NCI-H524 (cell line): ENCODE data around the gene DGKB.
A peak's percentile ranks its signal among the peaks of the same experiment; 100 is the strongest.

Experiments used
- DNase-seq, 2 experiments: peaks; one replicate each; lab custom pipeline; 2025; lab: John Stamatoyannopoulos, UW

The DGKB gene

DNA sequence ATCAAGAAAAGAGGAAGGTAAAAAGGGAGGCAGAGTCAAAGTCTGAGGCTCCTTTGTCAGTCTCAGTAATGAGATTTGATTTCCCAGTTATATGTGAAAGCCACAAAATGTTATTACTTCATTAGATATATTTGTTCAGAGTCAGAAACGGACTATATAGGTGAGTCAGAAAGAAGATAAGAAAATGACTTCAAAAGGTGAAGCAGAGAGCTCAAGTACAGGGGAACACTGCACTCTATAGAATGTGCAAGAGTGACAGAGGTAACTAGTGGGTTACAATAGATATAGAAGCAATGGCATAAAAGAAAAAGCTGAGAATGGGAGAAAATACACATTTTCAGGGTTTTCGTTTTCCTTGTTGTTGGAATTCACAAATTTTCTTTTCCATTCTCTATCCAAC lies 43.3 kb downstream of the DGKB start:
- no peak for DNase-seq

DNA sequence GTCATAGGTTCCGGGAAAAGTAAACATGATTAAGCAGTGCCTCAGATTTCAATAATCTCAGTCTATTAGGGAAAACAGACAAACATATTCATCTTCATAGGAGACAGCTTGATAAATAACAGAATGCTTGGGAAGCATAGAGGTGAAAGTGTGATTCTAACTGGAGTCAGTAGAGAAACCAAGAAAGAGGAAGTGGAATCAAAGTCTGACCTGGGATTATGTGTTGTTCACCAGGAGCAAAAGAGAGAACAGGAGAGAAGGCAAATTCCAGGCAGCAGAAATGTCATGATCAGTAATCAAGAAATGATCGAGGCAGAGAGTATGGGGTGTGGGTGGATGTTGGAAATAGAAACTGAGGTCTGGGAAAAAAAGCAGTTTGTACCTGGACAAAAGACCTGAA lies 43.7 kb downstream of the DGKB start:
- DNase-seq, result no peak

DNA sequence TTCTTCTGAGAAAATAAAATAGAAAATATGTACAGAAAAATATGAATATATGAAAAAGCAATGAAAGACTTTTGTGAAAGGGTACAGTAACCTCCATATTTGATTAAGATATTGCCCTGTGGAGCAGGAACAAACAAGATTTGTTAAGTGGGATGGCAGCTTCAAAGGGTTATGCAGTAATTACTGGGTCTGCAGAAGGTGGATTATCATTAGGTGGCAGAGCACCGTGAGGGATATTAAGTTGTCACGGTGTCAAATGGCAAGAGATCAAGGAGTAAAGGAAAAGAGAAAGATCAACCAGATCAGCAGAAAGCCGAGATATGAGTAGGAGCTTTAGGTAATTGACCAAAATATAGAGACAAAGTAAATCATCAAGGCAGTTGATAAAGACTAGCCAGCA lies 44.1 kb downstream of the DGKB start:
- peak; percentile 44 to 79 for DNase-seq

DNA sequence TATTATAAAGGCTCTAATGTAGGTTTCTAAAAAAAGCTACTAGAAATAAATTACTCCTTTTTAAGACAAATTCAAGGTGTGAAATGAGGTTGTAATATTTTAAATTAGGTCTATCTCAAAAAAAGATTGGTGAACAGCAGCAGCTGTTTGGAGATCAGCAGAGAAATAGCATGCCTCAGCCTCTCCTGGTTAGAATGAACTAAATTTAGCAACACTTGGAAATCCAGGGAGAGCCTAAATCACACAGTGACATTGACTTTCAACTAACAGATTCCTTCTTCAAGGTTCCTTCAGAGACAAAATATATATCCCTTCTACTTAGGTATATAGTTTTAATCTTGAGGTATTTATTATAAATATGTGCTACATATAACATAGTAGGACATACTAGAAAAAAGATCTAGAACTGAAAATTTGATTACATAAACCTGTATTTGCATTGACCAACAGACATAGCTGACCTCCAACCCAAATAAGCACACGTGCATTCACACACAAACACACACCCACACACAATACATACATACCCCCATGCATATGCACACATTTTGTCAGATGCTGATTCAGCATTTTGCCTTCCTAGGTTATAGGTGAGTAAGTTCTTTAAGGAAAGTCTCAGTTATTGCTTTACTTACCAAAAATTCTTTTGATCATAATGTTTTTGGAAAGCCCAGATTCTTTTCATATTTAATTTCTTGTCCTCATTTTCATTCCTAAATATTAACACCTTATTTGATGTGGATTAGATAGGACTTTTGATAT lies 47.3 kb downstream of the DGKB start:
- DNase-seq, result peak in 1 of 2 experiments; percentile 0

DNA sequence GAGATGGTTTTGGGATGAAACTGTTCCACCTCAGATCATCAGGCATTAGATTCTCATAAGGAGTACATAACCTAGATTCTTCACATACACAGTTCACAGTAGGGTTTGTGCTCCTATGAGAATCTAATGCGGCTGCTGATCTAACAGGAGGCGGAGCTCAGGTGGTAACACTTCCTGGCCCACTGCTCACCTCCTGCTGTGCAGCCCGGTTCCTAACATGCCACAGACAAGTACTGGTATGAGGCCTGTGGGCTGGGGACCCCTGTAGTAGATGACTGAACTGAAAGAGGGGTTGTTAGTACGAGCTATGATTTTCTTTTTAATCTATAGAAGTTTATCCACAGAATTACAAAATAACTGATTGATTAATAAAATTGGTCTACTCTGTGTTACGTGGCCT lies 48.1 kb downstream of the DGKB start:
- DNase-seq, result no peak

DNA sequence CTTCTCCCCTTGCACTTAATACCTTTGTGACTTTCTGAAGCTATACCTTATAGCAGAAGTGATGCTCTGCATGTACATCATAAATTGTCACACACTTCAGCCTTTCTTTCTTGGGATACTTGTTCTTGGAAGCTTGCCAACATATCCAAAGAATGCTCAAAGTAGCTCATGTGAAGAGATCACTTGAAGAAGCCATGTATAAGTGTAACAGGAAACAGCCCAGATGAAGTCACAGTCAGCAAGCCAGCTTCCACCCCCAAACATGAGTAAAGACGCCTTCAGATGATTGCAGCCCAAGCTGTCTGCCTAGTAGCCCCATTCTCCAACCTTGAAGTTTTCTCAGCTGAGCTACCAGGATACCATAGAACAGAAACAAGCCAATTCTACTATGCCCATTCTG lies 50.9 kb downstream of the DGKB start:
- peak in 1 of 2 experiments; percentile 1 for DNase-seq

DNA sequence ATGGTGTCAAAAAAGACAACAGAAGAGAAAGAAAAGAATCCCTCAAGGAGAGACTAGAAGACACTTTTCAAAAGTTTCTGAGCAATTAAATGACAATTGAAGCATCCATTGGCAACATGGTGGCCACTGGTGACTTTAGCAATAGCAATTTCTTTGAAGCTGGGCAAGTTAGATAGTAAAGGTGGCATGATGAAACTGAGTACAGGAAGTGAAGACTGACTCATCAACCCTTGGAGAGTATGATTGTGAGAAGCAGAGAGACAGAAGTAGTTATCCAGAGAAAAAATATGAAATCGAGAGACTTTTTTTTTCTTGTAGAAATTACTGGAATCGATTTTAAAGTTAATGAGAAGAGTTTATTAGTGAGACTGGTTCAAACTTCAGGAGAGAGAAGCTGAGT lies 52.5 kb downstream of the DGKB start:
- no peak for DNase-seq

DNA sequence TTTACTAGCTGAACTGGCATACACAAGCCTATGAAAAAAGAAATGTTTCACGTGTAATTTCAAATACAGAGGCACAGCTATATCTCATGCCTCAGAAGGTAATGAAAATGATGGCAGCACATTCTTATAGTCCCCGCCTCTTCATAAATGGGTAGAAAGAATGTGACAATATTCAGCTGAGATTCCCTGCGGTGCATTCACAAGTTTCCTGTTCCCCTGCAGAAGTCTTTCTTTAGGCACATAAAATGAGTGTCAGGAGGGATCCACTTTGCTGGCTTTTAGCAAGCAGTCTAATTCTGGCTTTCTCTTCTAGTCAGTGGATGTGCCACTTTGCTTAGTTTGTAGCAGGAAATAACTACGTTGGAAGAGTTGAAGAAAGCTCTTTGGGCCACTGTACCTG lies 56.1 kb downstream of the DGKB start:
- no peak for DNase-seq

DNA sequence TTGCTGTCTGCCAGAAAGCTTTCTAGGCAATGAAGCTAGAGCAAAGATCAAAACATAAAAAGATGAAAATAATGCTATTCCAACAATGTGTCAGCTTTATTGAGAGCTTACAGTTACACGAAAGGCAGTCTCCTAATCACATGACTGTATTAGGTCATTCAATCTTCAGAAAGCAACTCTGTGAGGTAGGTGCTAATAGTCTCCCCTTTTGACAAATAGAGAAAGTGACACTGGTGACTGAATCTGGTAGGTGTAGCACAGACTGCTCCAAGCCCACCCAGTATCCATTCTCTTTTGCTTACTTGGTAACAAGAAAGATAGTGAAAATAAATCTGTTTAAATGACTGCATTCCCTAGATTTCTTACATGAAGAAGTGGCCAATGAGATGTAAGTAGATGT lies 58.8 kb downstream of the DGKB start:
- no peak for DNase-seq

DNA sequence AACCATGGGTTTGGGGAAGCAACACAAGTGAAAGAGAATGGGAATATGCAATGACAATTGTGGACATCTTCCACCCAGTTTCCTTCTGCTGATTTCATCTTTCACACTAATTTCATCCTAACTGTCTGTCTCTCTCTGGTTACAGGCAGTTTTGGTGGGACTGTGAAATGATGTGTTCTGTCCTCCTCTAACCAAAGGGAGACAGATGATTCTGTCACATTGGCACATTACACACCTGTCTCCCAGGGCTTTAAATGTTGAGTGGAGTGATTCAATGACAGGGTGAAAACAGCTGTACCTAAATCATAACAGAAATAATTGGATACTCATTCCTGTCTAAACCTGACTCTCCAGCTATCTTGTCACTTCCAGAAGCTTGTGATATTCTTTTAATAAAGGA lies 60.0 kb downstream of the DGKB start:
- DNase-seq, result peak in 1 of 2 experiments; percentile 51

DNA sequence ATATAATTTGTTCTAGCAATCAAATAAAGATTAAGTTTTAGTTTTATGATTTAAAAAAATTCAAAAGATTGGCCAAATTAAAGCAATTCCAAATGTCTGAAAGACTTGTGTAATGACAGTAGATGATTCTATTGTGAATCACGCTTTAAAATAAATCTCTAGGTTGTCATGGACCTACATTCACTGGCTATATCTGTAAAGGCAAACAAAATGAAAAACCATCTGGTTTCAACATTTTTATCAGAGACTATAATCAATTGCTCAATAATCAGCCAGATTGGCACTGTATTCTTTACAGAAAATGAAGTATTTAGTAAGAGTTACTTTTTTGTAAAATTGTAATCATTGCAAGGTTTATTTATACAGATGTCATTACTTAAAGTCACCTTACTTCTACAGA lies 60.7 kb downstream of the DGKB start:
- DNase-seq, result no peak

DNA sequence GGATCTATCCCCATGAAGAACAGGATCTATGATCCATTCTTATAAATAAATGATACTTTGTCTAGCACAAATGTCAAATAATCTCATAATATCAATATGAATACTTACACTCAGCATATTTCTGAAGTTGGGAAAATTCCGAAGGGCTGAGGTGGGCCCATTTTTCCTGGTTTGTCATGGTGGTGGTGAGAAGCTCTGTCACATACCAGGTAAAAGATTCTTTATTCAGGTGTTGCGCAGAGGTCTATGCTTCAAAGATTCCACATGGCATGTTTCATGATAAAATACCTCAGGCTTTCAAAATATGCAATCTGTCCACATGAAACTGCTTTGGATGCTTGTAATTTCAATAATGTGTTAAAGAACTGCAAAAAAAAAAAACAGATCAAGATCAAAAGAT lies 61.5 kb downstream of the DGKB start:
- no peak for DNase-seq

DNA sequence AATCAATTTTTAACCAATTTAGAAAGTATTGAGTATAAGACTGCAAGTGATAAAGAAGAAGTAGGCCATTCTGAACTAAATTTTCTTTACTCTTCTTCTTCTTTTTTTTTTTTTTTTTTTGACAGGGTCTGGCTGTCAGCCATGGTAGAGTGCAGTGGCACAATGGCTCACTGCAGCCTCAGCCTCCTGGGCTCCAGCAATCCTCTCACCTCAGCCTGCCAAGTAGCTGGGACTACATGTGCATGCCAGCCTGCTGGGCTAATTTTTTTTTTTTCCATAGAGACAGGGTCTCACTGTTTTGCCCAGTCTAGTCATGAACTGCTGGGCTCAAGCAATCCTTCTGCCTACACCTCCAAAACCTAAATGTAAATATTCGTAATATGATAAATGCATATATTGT lies 63.2 kb downstream of the DGKB start:
- DNase-seq, result no peak

DNA sequence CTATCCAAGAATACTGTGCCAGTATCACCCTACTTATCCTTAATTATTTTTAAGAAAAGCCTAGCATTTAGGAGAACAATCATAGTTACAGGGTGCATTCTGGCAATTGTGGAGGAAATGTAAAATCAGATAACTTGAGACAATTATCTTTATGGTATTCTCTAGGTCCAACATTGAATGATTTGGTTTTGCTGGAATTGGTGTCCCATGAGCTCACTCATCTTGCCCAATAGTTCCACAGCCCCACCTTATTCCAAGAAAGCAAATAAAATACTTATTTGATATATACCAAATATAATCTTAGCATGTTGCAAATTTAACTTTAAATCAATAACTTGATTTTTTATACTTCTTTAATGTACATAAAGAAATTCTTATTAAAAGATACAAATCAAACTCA lies 65.3 kb downstream of the DGKB start:
- DNase-seq, result no peak

DNA sequence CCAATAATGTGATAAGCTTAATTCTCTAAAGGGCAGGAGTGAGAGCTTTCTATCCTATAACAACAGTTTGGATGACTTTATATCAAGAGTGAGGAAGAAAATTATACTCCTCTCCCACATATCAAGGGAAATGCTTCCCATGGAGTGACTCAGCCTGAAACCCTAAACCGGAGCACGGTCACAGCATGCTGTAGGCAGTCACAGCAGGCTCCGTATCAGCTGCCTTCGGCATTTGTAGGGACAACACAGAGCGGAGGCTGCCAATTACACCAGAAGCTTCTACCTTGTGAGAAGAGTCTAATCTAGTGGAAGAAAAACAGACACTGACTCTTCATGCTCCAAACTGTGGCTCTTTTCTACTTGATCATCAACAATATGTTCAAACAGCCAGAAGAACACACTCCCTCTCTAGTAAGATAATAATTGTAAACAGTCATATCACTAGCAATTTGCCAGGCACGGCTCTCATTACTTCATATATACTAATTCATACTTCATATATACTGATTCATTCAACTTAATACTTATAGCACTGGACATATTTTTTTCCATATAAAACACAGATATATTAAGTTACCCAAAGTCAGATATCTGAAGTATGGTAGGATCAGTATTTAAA lies 65.9 kb downstream of the DGKB start:
- DNase-seq, result no peak

DNA sequence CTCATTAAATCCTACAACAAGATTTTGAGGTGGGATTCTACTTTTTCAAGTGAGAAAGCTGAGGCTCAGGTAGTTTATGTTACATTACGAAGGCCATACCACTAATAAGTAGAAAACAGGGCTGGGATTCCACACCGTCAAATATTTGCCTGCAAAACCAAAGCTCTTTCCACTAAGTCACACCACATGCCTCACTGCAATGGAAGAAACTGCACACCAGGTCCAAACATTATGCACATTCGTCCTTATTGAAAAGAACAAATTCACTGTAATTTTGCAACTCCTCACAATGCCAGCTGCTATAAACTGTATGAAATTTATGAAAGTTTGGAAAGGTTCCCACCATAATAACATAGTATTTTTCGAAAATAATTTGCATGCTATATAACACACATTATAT lies 66.5 kb downstream of the DGKB start:
- DNase-seq, result no peak

DNA sequence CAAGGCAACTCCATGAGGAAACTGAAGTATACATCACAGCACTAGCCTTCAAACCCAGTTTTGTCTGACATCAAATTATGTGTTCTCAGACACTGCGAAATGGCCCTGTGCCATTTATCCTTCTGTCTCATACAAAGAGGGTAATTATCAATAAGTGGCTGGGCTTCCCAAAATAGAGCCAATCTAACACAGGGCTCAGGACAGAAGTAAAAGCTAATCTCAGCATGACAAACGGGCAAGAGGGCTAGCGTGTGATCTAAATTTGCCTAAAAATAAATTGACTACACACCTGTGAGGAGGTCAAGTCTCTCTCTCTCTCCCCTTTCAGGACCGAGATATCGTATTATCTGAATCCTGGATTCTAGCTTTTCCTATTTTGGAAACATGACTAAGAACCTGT lies 67.2 kb downstream of the DGKB start:
- DNase-seq, result peak in 1 of 2 experiments; percentile 28

DNA sequence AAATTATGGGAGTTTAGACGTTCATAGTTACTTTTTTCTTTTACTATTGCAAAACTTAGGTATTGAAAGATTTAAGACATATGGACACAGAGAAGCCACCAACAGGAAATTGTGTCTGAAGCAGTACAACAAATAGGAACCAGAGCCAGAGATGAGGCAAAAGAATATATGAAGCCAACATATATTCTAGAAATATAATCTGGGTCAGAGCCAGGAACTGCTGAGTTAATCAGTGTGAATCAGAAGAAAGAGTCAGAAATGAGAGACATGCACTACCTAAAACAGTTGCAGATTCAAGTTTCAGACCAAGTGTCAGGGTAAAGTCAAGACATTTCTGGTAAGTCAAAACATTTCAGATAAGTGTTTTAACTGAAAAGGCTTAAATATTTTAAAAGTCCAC lies 67.7 kb downstream of the DGKB start:
- DNase-seq, result no peak

DNA sequence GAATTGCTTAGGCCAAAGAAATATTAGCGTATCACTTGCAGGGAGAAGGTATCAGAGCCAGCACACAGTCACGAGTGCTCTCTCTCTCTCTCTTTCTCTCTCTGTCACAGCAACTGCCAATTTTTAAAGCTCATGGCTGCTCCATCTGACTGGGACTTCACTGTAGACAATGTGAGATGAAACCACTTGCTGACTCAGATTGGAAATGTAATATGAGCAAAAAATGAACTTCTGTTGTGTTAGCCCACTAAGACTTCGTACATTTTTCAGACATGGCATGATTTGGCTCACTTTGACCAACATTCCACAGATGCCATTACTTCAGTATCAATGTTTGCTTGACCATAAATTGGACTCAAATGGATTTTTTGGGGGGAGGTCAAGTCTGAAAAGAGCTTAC lies 68.1 kb downstream of the DGKB start:
- DNase-seq, result no peak

DNA sequence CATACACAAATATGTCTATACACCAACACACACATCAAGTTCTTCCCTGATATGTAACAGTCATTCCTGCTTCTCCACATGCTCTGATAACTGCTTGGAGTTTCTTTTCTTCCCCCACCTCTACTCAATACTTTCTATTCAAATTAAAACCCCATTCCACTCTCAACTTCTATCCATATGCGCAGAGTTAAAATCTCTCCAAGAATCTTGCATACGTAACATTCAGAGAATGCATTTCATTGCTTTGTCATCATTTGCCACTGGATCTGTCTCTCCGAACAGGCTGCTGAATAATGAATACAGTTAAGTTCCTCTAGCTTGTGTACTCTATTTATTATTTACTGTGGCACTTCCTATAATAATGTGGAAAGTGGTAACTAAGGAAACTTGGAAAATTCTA lies 68.8 kb downstream of the DGKB start:
- DNase-seq, result no peak

DNA sequence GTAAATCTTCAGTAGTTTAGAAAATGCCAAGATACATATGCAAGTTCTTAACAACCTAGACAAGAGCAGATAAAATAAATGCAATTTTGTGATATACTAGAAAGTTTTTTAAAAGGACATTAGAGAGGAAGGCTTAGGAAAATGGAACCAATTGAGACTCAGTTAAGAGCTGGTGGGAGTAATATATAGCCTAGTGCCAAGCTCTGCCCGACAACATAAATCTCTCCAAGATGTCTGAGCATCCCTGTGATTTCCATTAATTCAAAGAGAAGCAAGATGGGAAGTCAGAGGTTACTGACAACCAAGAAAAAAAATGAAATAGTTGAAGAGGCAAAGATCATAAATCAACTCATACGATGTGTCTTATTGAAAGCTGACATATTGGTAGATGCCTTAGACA lies 74.5 kb downstream of the DGKB start:
- no peak for DNase-seq

DNA sequence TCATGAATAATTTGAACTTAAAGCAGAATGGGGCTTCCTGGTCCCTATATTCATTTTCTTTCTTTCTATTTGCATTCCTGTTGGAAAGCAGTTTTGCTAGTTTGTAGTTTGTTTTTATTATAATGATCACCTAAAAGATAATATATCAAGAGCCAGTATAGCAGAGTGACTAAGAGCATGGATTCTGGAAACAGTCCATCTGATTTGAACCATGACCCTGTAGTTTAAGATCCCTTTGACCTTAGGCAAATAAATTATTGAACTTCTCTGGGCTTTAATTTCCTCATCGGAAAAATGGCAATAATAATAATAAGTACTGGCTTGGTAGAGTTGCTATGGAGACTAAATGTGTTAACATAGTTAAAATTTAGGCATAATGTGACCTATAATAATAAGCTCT lies 76.1 kb downstream of the DGKB start:
- DNase-seq, result no peak

DNA sequence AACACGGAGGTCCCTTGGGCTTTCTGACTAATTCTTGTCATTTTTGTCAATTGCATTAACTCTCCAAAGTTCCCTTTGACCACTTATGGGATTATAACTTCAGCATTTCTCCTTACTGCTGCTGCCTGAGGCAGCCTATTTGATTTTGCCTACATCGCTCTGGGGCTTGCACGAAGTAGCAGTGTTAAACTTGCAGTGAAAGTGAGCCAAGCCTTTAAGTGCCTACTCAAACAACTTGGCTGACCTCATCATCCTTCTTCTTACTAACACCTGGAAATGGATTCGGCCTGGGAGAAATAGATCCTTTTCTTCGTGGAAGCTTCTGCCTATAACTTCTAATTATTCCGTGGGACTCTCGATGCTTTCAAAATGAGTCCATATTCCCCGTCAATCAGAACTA lies 76.6 kb downstream of the DGKB start:
- no peak for DNase-seq

DNA sequence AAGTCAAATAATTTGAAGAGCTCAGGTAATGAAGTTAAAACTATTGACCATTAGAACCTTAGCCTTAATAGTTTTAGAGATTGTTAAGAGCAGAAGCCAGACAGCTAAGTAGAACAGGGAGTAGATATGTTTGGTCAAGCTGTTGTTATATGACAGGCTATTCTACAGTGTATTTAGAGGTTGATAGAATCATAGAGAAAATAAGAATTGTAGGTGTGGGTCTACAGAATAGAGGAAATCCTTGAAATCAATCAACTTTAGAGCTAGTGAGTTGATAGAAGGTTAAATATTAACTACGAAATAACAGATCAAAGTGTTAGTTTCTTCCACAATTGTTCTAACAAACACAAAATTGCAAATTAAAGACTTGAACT lies 80.1 kb downstream of the DGKB start:
- DNase-seq, result no peak
